EL (cell line): ENCODE data around the gene PGM3.
A peak's percentile ranks its signal among the peaks of the same experiment; 100 is the strongest.
"Not testable (repeated sequence)": the region's sequence is repeated elsewhere in the genome, so short reads cannot be mapped to it uniquely, and the experiment has no call there.

ENCODE experiments used
- DNase-seq: peaks from one replicate; pipeline ENCODE4 v3.0.0-alpha.2; 2016

PGM3 gene

GRCh38 chr6:83192871-83193746, at the start of gene PGM3, which contains the start of gene RWDD2A:
Gene PGM3, minus strand, starts transcription at chr6:83193265. Its CDS starts 2,253 bp downstream, at chr6:83191012.
Gene RWDD2A, plus strand, starts transcription at chr6:83193357. Its CDS starts 1,095 bp downstream, at chr6:83194452.
- DNase-seq, result peak; percentile 90

DNA sequence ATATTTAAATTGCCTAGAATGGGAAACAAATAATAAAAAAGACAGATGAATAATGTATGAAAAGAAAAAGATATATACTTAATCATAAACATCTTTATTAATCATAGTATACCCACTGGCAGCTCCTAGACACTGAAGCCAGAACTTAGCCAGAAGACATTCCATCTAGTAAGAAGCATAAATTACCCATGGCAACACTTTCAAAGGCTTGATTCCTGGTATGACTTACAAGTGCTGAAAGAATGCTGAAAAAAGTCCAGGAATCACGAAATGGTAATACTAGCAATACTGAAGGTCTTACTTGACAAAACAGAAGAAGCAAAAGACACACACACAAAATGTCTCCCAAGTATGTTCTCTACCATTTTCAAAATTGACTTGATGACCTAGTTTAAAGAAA, 38.1 kb upstream of the PGM3 start:
- peak; percentile 63 for DNase-seq

DNA sequence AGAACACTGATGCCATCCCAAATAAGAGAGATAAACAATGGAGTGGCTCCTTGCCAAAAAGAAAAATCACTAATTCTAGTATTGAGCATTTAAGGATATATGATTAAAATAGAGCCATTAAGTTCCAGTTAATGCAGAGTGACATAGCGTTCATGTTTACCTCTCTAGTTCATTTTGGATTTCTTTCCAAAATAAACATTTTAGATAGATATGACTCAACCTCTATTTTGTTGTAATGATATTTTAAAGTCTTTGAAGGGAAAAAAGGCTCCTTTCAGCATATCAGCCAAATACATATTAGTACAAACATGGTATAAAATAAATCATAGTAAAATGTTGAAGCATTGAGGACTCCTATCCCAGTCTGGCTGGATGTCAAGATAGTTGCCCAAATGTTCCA, 33.5 kb upstream of the PGM3 start:
- no peak for DNase-seq

DNA sequence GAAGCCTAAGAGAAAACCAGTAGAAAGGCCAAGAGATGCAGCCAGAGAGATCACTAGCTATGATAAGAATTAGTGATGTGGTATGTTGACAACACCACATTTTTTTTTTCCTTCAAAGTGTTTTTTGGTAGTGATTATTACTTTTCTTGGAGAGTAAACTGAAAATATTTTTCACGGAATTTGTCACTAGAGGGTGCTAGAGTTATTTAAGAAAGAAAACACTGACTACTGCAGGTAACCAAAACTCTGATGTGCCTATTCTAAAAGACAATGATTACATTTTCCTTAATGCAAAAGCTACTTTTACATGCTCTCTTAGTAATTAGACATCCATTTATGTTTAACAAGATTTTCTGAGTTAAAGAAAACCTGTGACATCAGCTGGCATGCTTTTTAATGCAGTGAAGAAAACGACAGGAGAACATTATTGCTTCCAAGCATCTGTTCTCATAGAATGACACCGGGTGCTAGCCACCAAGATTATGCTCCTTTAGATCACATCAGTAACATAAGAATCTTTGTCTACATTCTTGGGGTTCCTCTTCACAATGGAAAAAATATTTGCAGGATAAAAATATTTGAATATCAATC, 28.9 kb upstream of the PGM3 start:
- DNase-seq, result peak; percentile 48

GRCh38 chr6:83221276-83221675, 28.2 kb upstream of the PGM3 start:
- DNase-seq, result no peak

DNA sequence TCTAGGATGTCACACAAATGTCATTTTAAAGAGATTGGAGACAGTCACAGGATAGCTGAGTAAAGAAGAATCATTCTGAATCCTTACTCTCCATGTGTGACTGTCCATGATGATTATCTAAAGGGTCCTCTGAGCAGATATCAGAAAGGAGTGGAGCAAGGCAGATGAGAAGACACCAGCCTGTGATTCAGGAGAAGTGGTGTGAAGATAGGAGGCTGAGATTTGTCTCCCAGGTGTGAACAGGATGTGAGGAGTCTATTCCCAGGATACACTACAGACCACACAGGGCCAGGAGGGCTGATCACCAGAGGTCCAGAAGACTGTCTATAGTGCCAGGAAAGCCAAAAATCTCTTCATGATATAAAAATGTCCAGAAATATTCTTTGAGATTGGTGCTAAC, 27.1 kb upstream of the PGM3 start:
- DNase-seq, result no peak

DNA sequence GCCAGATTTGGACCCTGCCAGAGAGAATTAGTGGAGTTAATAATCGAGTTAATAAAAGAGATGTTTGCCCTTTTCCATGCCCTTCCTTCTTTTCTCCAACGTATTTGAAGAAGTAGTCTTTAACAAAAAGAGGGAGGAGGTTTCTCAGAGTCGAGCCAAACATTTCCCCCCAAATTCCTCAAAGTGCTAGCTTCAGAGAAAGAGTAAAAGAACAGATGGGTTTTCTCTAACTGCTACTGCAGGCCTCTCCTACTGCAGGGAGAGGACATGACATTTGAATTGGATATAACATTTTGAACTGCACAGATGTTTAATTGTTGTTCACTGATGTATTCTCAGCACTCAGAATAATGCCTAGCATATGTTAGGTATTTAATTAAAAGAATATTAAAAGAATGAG, 25.6 kb upstream of the PGM3 start:
- DNase-seq, result no peak

- no peak for DNase-seq
Observed at GRCh38 chr6:83216806-83217205, 23.7 kb upstream of the PGM3 start.

DNA sequence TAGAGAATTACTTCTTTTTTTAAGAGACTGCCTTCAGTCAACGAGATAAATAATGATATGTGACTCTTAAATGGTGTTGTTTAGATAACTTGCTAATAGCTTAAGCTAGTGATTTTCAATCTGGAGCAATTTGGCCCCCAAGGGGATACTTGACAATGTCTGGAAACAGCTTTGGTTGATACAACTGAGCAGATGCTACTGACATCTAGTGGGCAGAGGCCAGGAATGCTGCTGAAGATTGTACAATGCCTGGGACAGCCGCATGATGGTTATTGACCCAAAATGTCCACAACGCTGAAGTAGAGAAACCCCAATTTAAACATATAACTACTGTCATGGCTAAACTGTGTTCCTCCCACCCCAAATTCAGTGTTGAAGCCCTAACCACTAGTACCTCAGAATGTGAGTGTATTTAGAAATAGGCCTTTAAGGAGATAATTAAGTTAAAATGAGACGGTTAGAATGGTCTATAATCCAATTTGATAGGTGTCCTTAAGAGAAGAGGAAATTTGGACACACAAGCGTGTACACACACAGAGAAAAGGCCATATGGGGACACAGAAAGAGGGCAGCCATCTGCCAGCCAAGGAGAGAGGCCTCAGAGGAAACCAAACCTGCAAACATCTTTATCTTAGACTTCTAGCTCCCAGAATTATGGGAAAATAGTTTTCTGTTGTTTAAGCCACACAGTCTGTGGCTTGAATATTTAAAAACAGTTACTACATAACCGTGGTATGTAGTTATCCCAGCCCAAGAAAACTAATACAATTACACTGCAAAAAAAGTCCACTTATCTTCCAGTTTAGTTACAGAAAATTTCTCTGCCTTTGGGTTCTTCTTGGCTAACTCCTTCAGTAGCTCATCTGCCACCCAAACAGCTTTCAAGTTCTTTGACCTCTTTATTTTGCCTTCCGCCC, 22.3 kb upstream of the PGM3 start:
- DNase-seq, result peak; percentile 75

- no peak for DNase-seq
Observed at GRCh38 chr6:83202031-83202430, 9.0 kb upstream of the PGM3 start.

DNA sequence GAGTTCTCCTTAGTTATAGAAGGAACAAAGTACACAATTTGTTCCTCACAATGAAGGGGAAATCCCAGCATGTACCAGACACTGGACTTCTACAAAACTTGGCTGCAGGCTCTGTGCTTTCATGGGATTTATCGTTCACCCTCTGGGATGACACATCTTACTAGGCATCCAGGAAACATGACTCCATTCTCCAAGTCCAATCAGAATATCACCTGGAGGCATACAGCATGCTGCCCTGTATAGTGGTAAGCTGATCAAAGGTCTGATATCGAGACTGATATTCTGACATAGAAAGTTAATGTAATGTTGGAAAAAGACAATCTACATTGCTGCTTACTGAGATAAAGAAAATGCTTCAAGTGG, 6.8 kb upstream of the PGM3 start:
- DNase-seq, result peak; percentile 85

GRCh38 chr6:83199173-83199862, 6.3 kb upstream of the PGM3 start:
- no peak for DNase-seq

DNA sequence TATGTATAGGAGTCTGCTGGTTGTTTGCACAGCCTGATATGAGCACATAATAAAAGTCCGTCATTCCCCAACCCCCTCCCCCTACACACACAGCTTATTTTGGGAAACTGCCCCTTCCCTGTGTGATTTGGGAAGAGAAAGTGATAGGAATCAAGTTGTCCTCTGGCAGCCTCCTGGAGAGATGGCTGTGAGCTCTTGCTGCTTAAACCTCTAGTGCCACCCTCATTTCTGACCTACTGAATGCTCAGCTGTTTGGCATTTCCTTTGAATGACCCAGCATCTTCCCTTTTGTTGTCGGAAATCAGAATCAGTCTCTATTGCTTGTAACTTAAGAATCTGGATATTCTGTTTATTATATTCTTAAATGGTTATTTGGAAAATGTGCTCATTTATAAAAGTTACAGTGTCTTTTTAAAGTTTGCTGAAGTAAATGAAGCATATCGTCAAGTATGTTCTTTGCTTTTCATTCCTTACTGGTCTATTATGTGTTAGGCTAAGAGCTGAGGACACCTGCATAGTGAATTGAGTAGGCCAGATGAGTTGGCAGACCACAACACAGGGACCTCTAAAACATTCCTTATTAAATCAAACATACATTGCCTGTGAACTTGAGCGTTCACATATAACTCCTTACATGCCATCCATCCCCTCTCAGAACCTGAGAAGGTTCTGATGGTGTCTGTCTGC, 5.6 kb upstream of the PGM3 start:
- peak; percentile 76 for DNase-seq

DNA sequence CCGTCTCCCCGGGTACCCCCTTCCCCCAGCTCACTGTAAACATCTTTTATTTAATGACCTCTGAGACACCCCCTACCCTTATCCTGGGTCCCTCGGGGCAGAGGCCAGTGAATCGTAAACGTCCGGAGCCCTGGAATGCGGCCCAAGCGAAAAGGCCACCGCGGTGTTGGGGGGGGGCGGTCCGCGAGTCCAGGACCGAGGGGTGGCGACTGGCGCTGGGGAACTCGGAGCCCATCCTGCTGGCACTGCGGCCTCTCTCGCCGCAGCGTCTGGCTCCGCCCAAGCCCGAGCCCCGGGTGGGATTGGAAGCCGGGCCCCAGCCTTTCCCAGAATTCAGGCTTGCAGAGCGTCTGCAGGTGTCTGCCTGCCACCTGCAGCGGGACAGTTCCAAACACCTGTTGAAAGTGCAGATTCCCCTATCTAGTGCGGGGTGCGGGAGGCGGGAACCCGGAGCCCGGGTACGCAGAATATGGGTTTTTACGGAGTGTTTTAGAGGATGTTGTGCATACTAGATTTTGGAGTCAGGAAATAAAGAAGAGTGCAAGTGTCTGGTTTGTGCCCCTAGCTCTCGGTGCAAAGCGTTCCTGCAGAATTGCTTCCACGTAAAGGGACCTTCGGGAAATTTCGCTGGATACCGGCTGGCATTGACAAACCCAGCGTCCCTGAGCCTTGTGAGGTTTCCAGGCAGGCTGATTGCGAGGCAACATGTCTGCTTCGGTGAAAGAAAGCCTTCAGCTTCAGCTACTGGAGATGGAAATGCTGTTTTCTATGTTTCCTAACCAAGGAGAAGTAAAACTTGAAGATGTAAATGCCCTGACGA, 892 bp upstream of the PGM3 start:
- DNase-seq, result peak; percentile 55

DNA sequence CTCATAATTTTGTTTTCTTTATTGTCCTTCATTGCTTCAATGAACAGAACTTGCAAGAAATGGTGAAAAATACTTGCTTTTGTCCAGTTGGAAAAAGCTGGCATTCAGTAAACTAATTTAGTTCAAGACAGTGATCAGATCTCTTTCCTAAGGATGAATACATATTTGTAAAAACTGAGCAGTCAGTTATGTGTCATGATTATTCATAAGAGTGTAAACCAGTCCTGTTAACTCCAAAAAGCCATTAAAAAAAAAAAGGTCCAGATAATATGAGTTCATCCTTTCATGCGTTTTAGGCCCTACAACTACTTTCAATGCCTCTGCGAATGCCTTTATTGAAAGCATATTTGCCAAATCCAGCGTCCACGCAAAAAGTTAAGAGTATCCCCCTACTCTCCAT, 609 bp downstream of the PGM3 start:
- peak; percentile 32 for DNase-seq

- DNase-seq, result not testable (repeated sequence)
Observed at GRCh38 chr6:83191974-83192373, 1.1 kb downstream of the PGM3 start.

GRCh38 chr6:83190626-83191025, 2.4 kb downstream of the PGM3 start:
- no peak for DNase-seq

GRCh38 chr6:83188501-83188900, 4.6 kb downstream of the PGM3 start:
- DNase-seq, result no peak

GRCh38 chr6:83185096-83185495, 8.0 kb downstream of the PGM3 start:
- DNase-seq, result no peak

DNA sequence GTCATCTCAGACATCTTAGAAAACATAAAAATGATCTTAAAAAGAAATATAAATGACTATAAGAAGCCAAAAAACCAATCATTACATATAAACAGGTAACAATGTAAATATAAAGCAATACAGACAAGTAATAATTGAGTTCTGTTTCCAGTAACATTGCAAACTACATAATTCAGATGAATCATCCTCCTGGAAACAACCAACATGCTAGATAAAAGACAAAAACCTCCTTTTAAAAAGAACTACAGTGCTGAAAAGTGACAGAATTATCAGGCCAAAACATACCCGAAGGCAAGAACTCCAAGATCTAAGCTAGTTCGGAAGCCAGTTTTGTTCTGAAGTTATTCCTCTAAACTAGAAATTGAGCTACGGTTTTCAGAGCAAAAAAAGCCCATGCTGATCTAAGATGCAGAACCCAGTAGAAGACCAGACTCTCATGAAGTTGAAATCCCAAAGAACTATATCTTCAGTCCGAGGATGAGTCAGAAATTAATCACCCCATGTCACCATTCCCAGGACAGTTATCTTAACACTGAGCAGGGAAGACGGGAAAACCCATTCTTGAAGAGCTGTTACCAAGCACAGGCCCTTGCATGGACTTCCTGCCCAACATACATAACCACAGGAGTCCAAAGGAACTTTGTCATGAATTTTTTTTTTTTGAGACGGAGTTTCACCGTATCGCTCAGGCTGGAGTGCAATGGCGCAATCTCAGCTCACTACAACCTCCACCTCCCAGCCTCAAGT, 9.8 kb downstream of the PGM3 start:
- peak; percentile 98 for DNase-seq
